Uterus (tissue), 2 donors: ENCODE measurements around the gene AQP9.

ENCODE experiments used
- CTCF ChIP-seq, 4 experiments: fragments of 200-600 bp in 2 of 4; fragments of 450-650 bp in 2 of 4; sonication (generic) in 2 of 4; IDR thresholded peaks; one replicate each; pipeline ENCODE4 v1.5.1; 2016 to 2019; ENCODE audit warnings: antibody characterized with exemption in 4 of 4, mild to moderate bottlenecking in 2 of 4, moderate library complexity in 1 of 4
- POLR2A ChIP-seq, 2 donors: fragments of 450-650 bp; IDR thresholded peaks; one replicate each; pipeline ENCODE4 v1.6.1; 2016; ENCODE audit warnings: antibody characterized with exemption in 2 of 2, mild to moderate bottlenecking in 1 of 2, moderate library complexity in 1 of 2

DNA sequence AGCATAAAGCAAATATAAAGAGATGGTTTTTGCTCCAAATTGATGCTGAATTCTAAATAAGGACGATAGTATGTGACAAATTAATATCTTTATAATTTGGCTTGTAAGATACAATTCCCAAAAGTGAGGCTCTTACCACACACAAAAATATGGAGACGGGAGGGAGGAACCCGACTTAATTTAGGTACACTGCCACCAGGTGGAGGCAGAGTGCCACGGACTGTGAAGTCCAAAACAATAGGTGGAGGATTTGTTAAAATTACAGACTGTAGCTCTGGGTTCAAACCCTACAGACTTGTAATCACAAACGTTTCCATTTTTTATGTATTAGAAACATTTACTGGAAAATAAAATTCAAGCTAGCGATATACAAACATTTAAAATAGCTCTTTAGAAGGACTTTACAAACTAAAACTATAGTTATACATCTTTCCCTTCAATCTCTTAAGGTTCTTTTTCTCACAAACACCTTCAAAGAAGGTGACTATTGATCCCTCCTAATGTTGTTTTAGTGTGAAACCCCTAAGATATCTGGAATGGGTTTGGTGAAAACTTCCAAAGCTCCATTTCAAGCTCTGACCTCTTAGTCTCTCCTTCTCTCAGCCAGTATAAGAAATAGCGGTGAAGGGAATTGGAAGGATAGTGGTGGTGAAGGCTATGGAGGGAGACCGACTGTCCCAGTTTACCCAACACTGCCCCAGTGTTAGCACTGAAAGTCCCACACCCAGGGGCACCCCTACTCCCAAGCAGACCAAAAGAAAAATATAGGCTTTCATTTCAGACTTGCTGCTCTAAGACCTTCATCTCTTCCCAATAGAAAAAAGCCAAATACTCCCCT lies 89.7 kb downstream of the AQP9 start:
- TF ChIP-seq CTCF (IDR thresholded peaks at IDR 0.05) = peak; percentile 62 to 68 (median 65)
- TF ChIP-seq POLR2A (IDR thresholded peaks at IDR 0.05) = no peak
